Ishikawa (cell line): ENCODE data around the gene PPM1L.

Experiments used
- CEBPB ChIP-seq: IDR thresholded peaks from 2 replicates; pipeline ENCODE4 v1.6.1; 2012
- CREB1 ChIP-seq: IDR thresholded peaks from 2 replicates; pipeline ENCODE4 v1.6.1; 2012; ENCODE audit warnings: low read depth
- EGR1 ChIP-seq: IDR thresholded peaks from 2 replicates; pipeline ENCODE4 v1.6.1; 2012
- EP300 ChIP-seq: IDR thresholded peaks from 2 replicates; pipeline ENCODE4 v1.6.1; 2012; ENCODE audit warnings: borderline replicate concordance
- FOXM1 ChIP-seq: IDR thresholded peaks from 2 replicates; pipeline ENCODE4 v1.6.1; 2012; ENCODE audit warnings: low read depth, borderline replicate concordance
- MAX ChIP-seq: IDR thresholded peaks from 2 replicates; pipeline ENCODE4 v1.6.1; 2012
- NFIC ChIP-seq: IDR thresholded peaks from 2 replicates; pipeline ENCODE4 v1.6.1; 2012
- RAD21 ChIP-seq: IDR thresholded peaks from 2 replicates; pipeline ENCODE4 v1.6.1; 2012; ENCODE audit warnings: low read depth
- REST ChIP-seq: IDR thresholded peaks from 2 replicates; pipeline ENCODE4 v1.6.1; 2012; ENCODE audit warnings: low read depth, mild to moderate bottlenecking
- TAF1 ChIP-seq: IDR thresholded peaks from 2 replicates; pipeline ENCODE4 v1.6.1; 2012; ENCODE audit warnings: low read depth, mild to moderate bottlenecking
- TCF12 ChIP-seq: IDR thresholded peaks from 2 replicates; pipeline ENCODE4 v1.6.1; 2012; ENCODE audit warnings: low read depth
- TEAD4 ChIP-seq: IDR thresholded peaks from 2 replicates; pipeline ENCODE4 v1.6.1; 2012
- USF1 ChIP-seq: IDR thresholded peaks from 2 replicates; pipeline ENCODE4 v1.6.1; 2012
- YY1 ChIP-seq: IDR thresholded peaks from 2 replicates; pipeline ENCODE4 v1.6.1; 2012; ENCODE audit warnings: low read depth
- ZBTB7A ChIP-seq: IDR thresholded peaks from 2 replicates; pipeline ENCODE4 v1.6.1; 2012; ENCODE audit warnings: low read depth

The PPM1L gene

GRCh38 chr3:160748231-160748630, 7.8 kb upstream of the PPM1L start:
- TF ChIP-seq CREB1 (no peak), EGR1 (no peak), RAD21 (no peak), NFIC (no peak), USF1 (no peak), EP300 (no peak), TAF1 (no peak), CEBPB (no peak), ZBTB7A (no peak), TCF12 (no peak), YY1 (no peak), REST (no peak), TEAD4 (no peak)

DNA sequence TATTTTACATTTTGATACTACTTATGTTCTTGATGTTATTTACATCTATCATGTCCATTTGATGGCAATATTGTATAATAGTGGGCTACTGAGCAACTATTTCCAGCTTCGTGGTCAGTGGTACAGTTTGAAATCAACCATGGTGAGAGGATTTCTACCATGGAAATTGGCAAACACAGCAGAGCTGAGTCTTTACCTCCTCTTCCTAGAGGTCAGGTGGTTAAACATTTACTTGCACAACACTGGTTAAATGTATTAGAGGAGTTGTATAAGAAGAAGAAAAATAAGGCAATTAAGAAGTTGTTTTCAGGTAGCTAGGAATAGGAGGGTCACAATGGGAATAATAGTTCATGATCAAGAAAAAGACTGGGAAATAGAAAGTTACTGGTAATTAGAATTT, 7.2 kb upstream of the PPM1L start:
- TF ChIP-seq TCF12, result no peak
- no peak for TF ChIP-seq TEAD4

DNA sequence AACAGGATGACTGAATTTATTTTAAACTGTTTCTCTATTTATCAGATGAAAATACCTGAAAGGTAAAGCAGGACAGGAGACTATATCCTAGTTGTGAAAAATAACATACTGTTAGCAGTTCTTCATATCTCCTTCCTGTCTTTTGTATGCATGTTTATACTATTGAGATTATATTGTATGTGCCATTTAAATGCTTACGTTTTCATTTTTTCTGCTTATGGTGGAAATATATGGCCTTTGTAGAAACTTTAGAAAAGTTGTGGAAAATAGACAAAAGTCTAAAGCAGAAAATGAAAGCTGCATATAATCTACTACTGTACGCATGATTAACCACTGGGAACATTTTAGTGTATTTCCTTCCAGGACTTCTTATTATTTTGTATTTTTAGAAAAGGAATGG, 2.1 kb upstream of the PPM1L start:
- TF ChIP-seq NFIC (no peak), TCF12 (no peak), TEAD4 (no peak), CEBPB (no peak), RAD21 (no peak), YY1 (no peak), EP300 (no peak)

DNA sequence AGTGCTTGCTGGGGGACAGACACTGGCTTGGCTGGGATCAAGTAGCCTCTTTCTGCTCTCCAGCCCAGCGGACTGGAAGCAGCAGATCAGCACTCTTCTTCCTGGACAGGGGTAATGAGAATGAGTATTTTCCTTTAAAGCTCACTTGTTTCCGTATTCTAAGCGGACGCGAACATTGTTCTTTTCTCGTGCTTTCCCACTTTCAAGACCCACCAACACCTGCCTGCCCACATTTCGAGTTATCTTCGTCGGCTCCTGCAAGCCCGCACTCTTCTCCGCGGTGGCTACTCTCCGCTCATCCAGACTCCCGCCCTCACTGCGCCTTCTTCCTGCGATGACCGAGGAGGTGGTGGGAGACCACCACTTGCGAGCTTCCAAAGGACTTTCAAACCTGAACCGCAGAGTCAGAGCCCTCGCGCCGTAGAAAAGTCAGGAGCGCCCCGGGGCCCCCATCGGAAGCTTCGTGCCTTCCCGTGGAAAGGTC, 1.6 kb upstream of the PPM1L start:
- TF ChIP-seq REST (peak; percentile 83), NFIC (no peak)

GRCh38 chr3:160754855-160755747, 930 bp upstream of the PPM1L start:
- 0 out of 2 replicates have a peak, but pooled peaks have one; percentile 44 for TF ChIP-seq FOXM1
- peak; percentile 51 for TF ChIP-seq EP300
- TF ChIP-seq TCF12, result peak; percentile 42
- no peak for TF ChIP-seq RAD21
- TF ChIP-seq NFIC, result no peak
- TF ChIP-seq YY1, result peak; percentile 32
- peak; percentile 61; the same call in 1 of the 2 replicates for TF ChIP-seq MAX
- TF ChIP-seq TAF1, result peak; percentile 64
- no peak for TF ChIP-seq EGR1

DNA sequence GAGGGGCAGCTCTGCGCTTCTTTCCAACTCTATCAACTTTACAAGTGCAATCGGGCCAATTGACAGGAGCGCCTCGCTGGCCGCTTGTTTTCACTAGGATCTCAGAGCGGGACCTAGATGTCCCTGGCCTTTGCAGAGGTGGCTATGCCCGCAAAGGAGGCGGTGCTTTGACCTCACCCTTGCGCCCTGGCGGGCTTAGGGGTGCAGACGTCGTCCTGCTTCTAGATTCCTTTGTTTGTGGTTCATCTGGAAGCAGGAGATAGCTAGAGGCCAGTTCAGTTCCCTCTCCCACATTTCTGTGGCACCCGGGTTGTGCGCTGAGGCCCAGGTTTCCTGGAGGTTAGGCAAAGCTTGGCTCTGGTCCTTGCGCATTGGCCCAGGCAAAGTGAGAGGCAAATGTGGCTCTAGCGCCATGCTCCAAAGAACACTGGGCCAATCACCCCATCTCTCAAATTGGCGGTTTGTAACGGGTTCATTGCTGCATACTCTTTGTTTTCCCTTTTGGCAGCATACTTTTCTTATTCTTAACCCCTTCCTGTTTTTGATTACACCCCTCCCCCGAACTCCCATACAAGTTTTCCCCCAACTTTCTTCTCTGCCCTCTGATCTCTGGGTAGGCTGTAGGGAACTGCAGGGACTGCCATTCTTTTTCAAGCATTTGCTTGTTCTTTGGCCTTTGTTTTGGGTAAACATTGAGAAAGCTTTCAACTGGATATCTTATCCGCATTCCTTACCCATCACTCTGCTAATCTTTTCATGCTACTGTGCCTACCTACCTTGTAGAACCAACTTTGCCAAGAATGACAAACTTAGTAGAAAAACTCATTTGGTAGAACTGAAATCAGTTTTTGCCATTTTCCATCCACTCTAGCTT, 1.4 kb downstream of the PPM1L start:
- TF ChIP-seq TEAD4 (no peak), YY1 (no peak), CEBPB (no peak), TCF12 (no peak), USF1 (no peak), EP300 (no peak), ZBTB7A (no peak), TAF1 (no peak), MAX (no peak), REST (no peak), EGR1 (no peak), FOXM1 (no peak), RAD21 (no peak), CREB1 (no peak)
